Mammary epithelial cell (primary cell): Measurements from ENCODE around the gene VWA2.

ENCODE experiments used
- CTCF ChIP-seq, 2 donors: IDR thresholded peaks in 1 of 2; conservative IDR thresholded peaks in 1 of 2; 2 replicates each; pipeline ENCODE4 v1.5.1; 2011 to 2012; ENCODE audit warnings: inconsistent platforms in 2 of 2, low read length in 2 of 2, mild to moderate bottlenecking in 2 of 2, control low read depth in 1 of 2, low read depth in 1 of 2; ENCODE audit not compliant: insufficient read depth in 1 of 2; ENCODE audit errors: extremely low read depth in 1 of 2
- EZH2 ChIP-seq: IDR thresholded peaks from 2 replicates; pipeline ENCODE4 v1.6.1; 2012; ENCODE audit warnings: low read length, inconsistent platforms, borderline replicate concordance

- TF ChIP-seq CTCF (conservative IDR thresholded peaks at IDR 0.05 in 1 of 2, IDR thresholded peaks at IDR 0.05 in 1 of 2; ENCODE audit: extremely low read depth in 1 of 2, insufficient read depth in 1 of 2, low read depth in 1 of 2, low read length in 2 of 2) (no peak), EZH2 (no peak)
These were observed 87.7 kb downstream of the VWA2 start for GRCh38 chr10:114326795-114327194.
